ENCODE results near the gene CTNNA3. TPM values are rescaled to one million over a fixed set of nuclear protein-coding genes. Genes with fewer than 3 reads are reported as not detected.

CTNNA3 gene
- total RNA-seq, 2 donors from 2014 or later, result 3.2 to 7.2 TPM

- 80% methylated on average over 1 of the region's 1 CpG; no CpG with 5 or more reads in 1 of the 2 experiments for WGBS, 2 experiments (ENCODE audit: insufficient coverage in 1 of 2, insufficient read length in 1 of 2)
- no peak overlapping the region for H3K4me3 Mint-ChIP-seq
- H3K27me3 ChIP-seq (ENCODE audit: control insufficient read depth, insufficient read depth, low read length, poor library complexity, severe bottlenecking), result peaks cover 37% of the 10 kb centered on the region
- H3K27me3 Mint-ChIP-seq (ENCODE audit: insufficient read depth), result peaks cover 18% of the 10 kb centered on the region
- H3K4me3 ChIP-seq (ENCODE audit: low read length), result no peak overlapping the region
- H3K36me3 ChIP-seq (ENCODE audit: control insufficient read depth, insufficient read depth, low read length), result no peaks in the 10 kb centered on the region
- H3K9me3 ChIP-seq (ENCODE audit: control insufficient read depth, low read length), result no peaks in the 10 kb centered on the region
- no peaks in the 10 kb centered on the region for H3K9me3 Mint-ChIP-seq
- no peak overlapping the region for H3K27ac ChIP-seq (ENCODE audit: low read depth, low read length)
- no peaks in the 10 kb centered on the region for H3K4me1 ChIP-seq (ENCODE audit: control insufficient read depth, insufficient read depth, low read length)
- no peaks in the 10 kb centered on the region for H3K36me3 Mint-ChIP-seq (ENCODE audit: low read depth)
- H3K4me1 Mint-ChIP-seq, result no peaks in the 10 kb centered on the region
- no peak for DNase-seq
- TF ChIP-seq CTCF (conservative IDR thresholded peaks at IDR 0.05), result no peak
- no peak overlapping the region for H3K9ac ChIP-seq (ENCODE audit: extremely low read depth, low read length, poor library complexity, severe bottlenecking)
- no peak overlapping the region for H3K27ac Mint-ChIP-seq
Observed at GRCh38 chr10:67622511-67622910, 73.5 kb downstream of the CTNNA3 start.

- no peaks in the 10 kb centered on the region for H3K36me3 Mint-ChIP-seq (ENCODE audit: low read depth)
- Histone ChIP-seq H3K27ac (ENCODE audit: low read depth, low read length) (no peak overlapping the region), H3K4me3 (ENCODE audit: low read length) (no peak overlapping the region), H3K9me3 (ENCODE audit: control insufficient read depth, low read length) (no peaks in the 10 kb centered on the region), H3K27me3 (ENCODE audit: control insufficient read depth, insufficient read depth, low read length, poor library complexity, severe bottlenecking) (peaks cover 33% of the 10 kb centered on the region), H3K9ac (ENCODE audit: extremely low read depth, low read length, poor library complexity, severe bottlenecking) (no peak overlapping the region), H3K4me1 (ENCODE audit: control insufficient read depth, insufficient read depth, low read length) (no peaks in the 10 kb centered on the region), H3K36me3 (ENCODE audit: control insufficient read depth, insufficient read depth, low read length) (no peaks in the 10 kb centered on the region)
- no peaks in the 10 kb centered on the region for H3K9me3 Mint-ChIP-seq
- no peaks in the 10 kb centered on the region for H3K4me1 Mint-ChIP-seq
- DNase-seq, result no peak
- TF ChIP-seq CTCF (conservative IDR thresholded peaks at IDR 0.05), result no peak
- peaks cover 16% of the 10 kb centered on the region for H3K27me3 Mint-ChIP-seq (ENCODE audit: insufficient read depth)
- H3K27ac Mint-ChIP-seq, result no peak overlapping the region
- H3K4me3 Mint-ChIP-seq, result no peak overlapping the region
- 76 to 82% methylated on average over 3 of the region's 3 CpGs for WGBS, 2 experiments (ENCODE audit: insufficient coverage in 1 of 2, insufficient read length in 1 of 2)
Observed at GRCh38 chr10:67621834-67622233, 74.2 kb downstream of the CTNNA3 start.

GRCh38 chr10:67618116-67618515, 77.9 kb downstream of the CTNNA3 start:
- Histone ChIP-seq H3K4me1 (ENCODE audit: control insufficient read depth, insufficient read depth, low read length) (no peaks in the 10 kb centered on the region), H3K9ac (ENCODE audit: extremely low read depth, low read length, poor library complexity, severe bottlenecking) (no peak overlapping the region), H3K9me3 (ENCODE audit: control insufficient read depth, low read length) (peaks cover 7% of the 10 kb centered on the region), H3K4me3 (ENCODE audit: low read length) (no peak overlapping the region), H3K36me3 (ENCODE audit: control insufficient read depth, insufficient read depth, low read length) (no peaks in the 10 kb centered on the region), H3K27me3 (ENCODE audit: control insufficient read depth, insufficient read depth, low read length, poor library complexity, severe bottlenecking) (peaks cover 5% of the 10 kb centered on the region), H3K27ac (ENCODE audit: low read depth, low read length) (no peak overlapping the region)
- Mint-ChIP-seq H3K9me3 (peaks cover 12% of the 10 kb centered on the region), H3K27me3 (ENCODE audit: insufficient read depth) (no peaks in the 10 kb centered on the region), H3K4me3 (no peak overlapping the region), H3K4me1 (no peaks in the 10 kb centered on the region), H3K36me3 (ENCODE audit: low read depth) (no peaks in the 10 kb centered on the region), H3K27ac (no peak overlapping the region)
- 98 to 100% methylated on average over 1 to 3 of the region's 3 CpGs for WGBS, 2 experiments (ENCODE audit: insufficient coverage in 1 of 2, insufficient read length in 1 of 2)
- DNase-seq, result no peak
- no peak for TF ChIP-seq CTCF (conservative IDR thresholded peaks at IDR 0.05)
